OCI-LY1 (cell line): ENCODE measurements around the gene MPHOSPH9.

Source experiments
- H2AFZ ChIP-seq: fragments of 200-600 bp; sonication (generic), shearing (Covaris generic); 2 replicates; pipeline ENCODE4 v1.6.0; 2014; ENCODE audit warnings: antibody characterized with exemption, mild to moderate bottlenecking, low read length
- H3F3A ChIP-seq: fragments of 200-600 bp; sonication (generic), shearing (Covaris generic); 2 replicates; pipeline ENCODE4 v1.6.0; 2014; ENCODE audit warnings: mild to moderate bottlenecking, antibody characterized with exemption, low read length, moderate library complexity; ENCODE audit not compliant: insufficient read depth
- H3K27ac ChIP-seq: fragments of 200-600 bp; sonication (generic); 2 replicates; pipeline ENCODE4 v1.5.1; 2014; ENCODE audit warnings: low read length, mixed run types, mild to moderate bottlenecking, low read depth; ENCODE audit not compliant: poor library complexity, severe bottlenecking
- H3K27me3 ChIP-seq: fragments of 200-600 bp; sonication (generic); 2 replicates; pipeline ENCODE4 v1.6.0; 2014; ENCODE audit warnings: antibody characterized with exemption, mild to moderate bottlenecking, low read length, moderate library complexity; ENCODE audit not compliant: insufficient read depth
- H3K36me3 ChIP-seq: fragments of 200-600 bp; sonication (generic); 2 replicates; pipeline ENCODE4 v1.6.1; 2014; ENCODE audit warnings: mild to moderate bottlenecking, antibody characterized with exemption, low read length, moderate library complexity, mixed read lengths; ENCODE audit not compliant: insufficient read depth
- H3K4me1 ChIP-seq: fragments of 200-600 bp; sonication (generic); 2 replicates; pipeline ENCODE4 v1.5.1; 2014; ENCODE audit warnings: mild to moderate bottlenecking, low read length, moderate library complexity; ENCODE audit not compliant: insufficient read depth, severe bottlenecking
- H3K4me2 ChIP-seq: fragments of 200-600 bp; sonication (generic), shearing (Covaris generic); 2 replicates; pipeline ENCODE4 v1.6.1; 2014; ENCODE audit warnings: low read length
- H3K4me3 ChIP-seq: fragments of 200-600 bp; sonication (generic); 2 replicates; pipeline ENCODE4 v1.5.1; 2014; ENCODE audit warnings: low read length, low read depth, mild to moderate bottlenecking, mixed read lengths; ENCODE audit not compliant: poor library complexity, severe bottlenecking
- H3K79me2 ChIP-seq: fragments of 200-600 bp; shearing (Covaris generic); 2 replicates; pipeline ENCODE4 v1.6.1; 2016; ENCODE audit warnings: mixed run types, low read length, mixed read lengths; ENCODE audit not compliant: insufficient read depth
- H3K9ac ChIP-seq: fragments of 200-600 bp; sonication (generic), shearing (Covaris generic); 2 replicates; pipeline ENCODE4 v1.6.1; 2014; ENCODE audit warnings: mild to moderate bottlenecking, low read length, mixed read lengths
- H3K9me2 ChIP-seq: fragments of 200-600 bp; sonication (generic), shearing (Covaris generic); 2 replicates; pipeline ENCODE4 v1.6.1; 2014; ENCODE audit warnings: low read depth, mild to moderate bottlenecking, low read length, mixed read lengths
- H3K9me3 ChIP-seq: fragments of 200-600 bp; shearing (Covaris generic); 2 replicates; pipeline ENCODE4 v1.6.1; 2014; ENCODE audit warnings: low read length, mixed read lengths
- H4K20me1 ChIP-seq: fragments of 200-600 bp; sonication (generic), shearing (Covaris generic); 2 replicates; pipeline ENCODE4 v1.6.0; 2016; ENCODE audit warnings: mild to moderate bottlenecking, low read length; ENCODE audit not compliant: insufficient read depth
- EZH2 ChIP-seq: fragments of 200-600 bp; sonication (generic), shearing (Covaris generic); IDR thresholded peaks from 2 replicates; pipeline ENCODE4 v1.8.0; 2017; ENCODE audit warnings: borderline replicate concordance, mixed run types, mild to moderate bottlenecking, antibody characterized with exemption, low read length, moderate library complexity, mixed read lengths
- TF ChIP-seq, protein P1 (sequence below): fragments of 200-600 bp; sonication (generic), shearing (Covaris generic); IDR thresholded peaks from 2 replicates; pipeline ENCODE4 v1.5.1; 2017; ENCODE audit warnings: mild to moderate bottlenecking, antibody characterized with exemption, low read length, moderate library complexity, mixed read lengths

MPHOSPH9 gene

DNA sequence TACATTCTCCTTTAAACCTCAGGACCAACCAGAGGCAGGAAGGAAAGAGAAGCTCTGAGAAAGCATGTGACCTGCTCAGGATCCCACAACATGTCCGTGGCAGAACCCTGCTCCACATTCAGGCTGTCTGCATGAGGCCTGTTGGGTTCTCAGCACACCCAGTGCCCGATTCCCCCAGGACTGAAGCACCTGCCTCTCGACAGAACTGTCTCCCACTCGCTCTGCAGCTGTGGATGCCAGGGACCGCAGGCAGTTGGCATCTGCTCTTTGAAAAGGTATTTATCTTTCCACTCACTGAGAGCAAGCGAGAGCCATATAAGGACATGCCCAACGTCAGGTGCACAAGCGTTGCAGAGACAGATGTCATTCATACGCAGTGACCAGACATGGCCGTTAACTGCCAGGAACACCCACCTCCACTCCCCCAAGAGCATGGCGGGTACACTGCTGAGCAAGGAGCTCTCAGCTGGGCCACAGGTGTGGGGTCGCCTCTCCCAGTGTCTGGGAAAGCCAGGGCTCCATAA lies 101.0 kb downstream of the MPHOSPH9 start:
- Histone ChIP-seq H3K9ac (peak overlapping the region; percentile 88), H3K36me3 (peaks cover 57% of the 10 kb centered on the region), H3K79me2 (peaks cover 19% of the 10 kb centered on the region), H4K20me1 (no peaks in the 10 kb centered on the region), H3K4me3 (peak overlapping the region; percentile 22), H3F3A (0 out of 2 replicates have a peak, but pooled peaks cover 5% of the 10 kb centered on the region), H2AFZ (no peak overlapping the region), H3K9me2 (no peaks in the 10 kb centered on the region), H3K4me2 (peak overlapping the region; percentile 64), H3K4me1 (peaks cover 86% of the 10 kb centered on the region), H3K27ac (peak overlapping the region; percentile 100), H3K27me3 (no peaks in the 10 kb centered on the region), H3K9me3 (no peaks in the 10 kb centered on the region)
- TF ChIP-seq, protein P1, sequence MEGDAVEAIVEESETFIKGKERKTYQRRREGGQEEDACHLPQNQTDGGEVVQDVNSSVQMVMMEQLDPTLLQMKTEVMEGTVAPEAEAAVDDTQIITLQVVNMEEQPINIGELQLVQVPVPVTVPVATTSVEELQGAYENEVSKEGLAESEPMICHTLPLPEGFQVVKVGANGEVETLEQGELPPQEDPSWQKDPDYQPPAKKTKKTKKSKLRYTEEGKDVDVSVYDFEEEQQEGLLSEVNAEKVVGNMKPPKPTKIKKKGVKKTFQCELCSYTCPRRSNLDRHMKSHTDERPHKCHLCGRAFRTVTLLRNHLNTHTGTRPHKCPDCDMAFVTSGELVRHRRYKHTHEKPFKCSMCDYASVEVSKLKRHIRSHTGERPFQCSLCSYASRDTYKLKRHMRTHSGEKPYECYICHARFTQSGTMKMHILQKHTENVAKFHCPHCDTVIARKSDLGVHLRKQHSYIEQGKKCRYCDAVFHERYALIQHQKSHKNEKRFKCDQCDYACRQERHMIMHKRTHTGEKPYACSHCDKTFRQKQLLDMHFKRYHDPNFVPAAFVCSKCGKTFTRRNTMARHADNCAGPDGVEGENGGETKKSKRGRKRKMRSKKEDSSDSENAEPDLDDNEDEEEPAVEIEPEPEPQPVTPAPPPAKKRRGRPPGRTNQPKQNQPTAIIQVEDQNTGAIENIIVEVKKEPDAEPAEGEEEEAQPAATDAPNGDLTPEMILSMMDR, result no peak
- no peak for TF ChIP-seq EZH2

DNA sequence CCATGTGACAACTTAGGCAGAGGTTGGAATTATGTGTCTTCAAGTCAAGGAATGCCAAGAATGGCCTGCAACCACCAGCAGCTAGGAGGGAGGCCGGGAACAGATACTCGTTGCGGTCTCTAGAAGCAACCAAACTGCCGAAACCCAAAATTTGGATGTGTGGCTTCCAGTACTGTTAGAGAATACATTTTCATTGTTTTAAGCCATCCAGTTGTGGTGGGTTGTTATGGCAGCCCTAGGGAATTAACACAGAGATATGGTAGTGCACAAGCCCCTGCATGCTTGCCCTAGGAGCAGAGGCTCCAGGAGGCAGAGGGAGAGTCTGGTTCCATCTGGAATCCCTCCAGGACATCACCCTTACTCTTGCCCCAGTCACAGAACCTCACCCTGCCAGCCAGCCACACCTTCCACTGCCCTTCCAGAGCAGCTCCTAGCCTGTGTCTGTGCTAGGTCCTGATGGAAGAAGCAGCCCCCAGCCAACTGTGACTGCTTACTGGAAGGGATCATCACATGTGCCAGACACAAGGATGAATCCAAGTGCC lies 101.6 kb downstream of the MPHOSPH9 start:
- H3K9me2 ChIP-seq, result no peaks in the 10 kb centered on the region
- peaks cover 52% of the 10 kb centered on the region for H3K36me3 ChIP-seq
- H3K9ac ChIP-seq, result peak overlapping the region; percentile 88
- H3K27ac ChIP-seq, result peak overlapping the region; percentile 100
- no peaks in the 10 kb centered on the region for H4K20me1 ChIP-seq
- H3K4me1 ChIP-seq, result peaks cover 92% of the 10 kb centered on the region
- peak overlapping the region; percentile 64 for H3K4me2 ChIP-seq
- peaks cover 16% of the 10 kb centered on the region for H3K79me2 ChIP-seq
- H3K27me3 ChIP-seq, result no peaks in the 10 kb centered on the region
- H3K4me3 ChIP-seq, result peak overlapping the region; percentile 22
- H3K9me3 ChIP-seq, result no peaks in the 10 kb centered on the region
- TF ChIP-seq, protein P1, result no peak
- TF ChIP-seq EZH2, result no peak
- H2AFZ ChIP-seq, result no peak overlapping the region
- H3F3A ChIP-seq, result 0 out of 2 replicates have a peak, but pooled peaks cover 5% of the 10 kb centered on the region

DNA sequence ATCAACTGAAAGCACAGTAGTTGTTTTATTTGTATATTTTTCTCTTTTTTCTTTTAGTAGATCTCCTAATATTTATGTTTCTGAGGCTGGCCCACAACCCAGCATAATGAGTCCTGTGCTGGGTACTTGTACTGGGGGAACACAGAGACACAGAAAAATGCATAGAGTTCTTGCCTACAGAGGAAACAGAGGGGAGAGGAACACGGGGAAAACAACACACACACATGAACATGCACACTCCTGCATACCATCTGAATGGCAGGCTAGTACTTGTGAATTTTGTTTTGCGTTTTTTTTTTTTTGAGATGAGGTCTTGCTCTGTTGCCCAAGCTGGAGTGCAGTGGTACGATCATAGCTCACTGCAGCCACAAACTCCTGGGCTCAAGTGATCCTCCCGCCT lies 103.3 kb downstream of the MPHOSPH9 start:
- Histone ChIP-seq H3K27me3 (no peaks in the 10 kb centered on the region), H3K79me2 (peaks cover 25% of the 10 kb centered on the region), H3K4me2 (no peak overlapping the region; the same call in 1 of the 2 replicates), H3K9me3 (no peaks in the 10 kb centered on the region), H3F3A (0 out of 2 replicates have a peak, but pooled peaks cover 3% of the 10 kb centered on the region), H3K4me1 (peaks cover 96% of the 10 kb centered on the region), H3K4me3 (no peak overlapping the region), H2AFZ (no peak overlapping the region), H3K27ac (peak overlapping the region; percentile 100), H3K9ac (peak overlapping the region; percentile 27; the same call in 1 of the 2 replicates), H3K36me3 (peaks cover 40% of the 10 kb centered on the region), H3K9me2 (no peaks in the 10 kb centered on the region), H4K20me1 (no peaks in the 10 kb centered on the region)
- TF ChIP-seq, protein P1, result no peak
- TF ChIP-seq EZH2, result no peak
